GM04504 (cell line): Measurements from ENCODE around the gene PPP4R3C.
"Not testable (repeated sequence)": the region's sequence is repeated elsewhere in the genome, so short reads cannot be mapped to it uniquely, and the experiment has no call there.

Source experiments
- DNase-seq: peaks from one replicate; pipeline ENCODE4 v3.0.0-alpha.2; 2012; ENCODE audit warnings: low read depth

Gene PPP4R3C

GRCh38 chrX:27463187-27463586 is at the start of gene PPP4R3C:
Gene PPP4R3C (minus strand): TSS chrX:27463341. CDS start chrX:27463296, 45 bp downstream.
- DNase-seq: no peak

GRCh38 chrX:27491397-27491796 is 28.3 kb upstream of the PPP4R3C start:
- DNase-seq: no peak

- DNase-seq: no peak
Observed at GRCh38 chrX:27466051-27466450, 2.9 kb upstream of the PPP4R3C start.

- no peak for DNase-seq
Observed at GRCh38 chrX:27465036-27465435, 1.9 kb upstream of the PPP4R3C start.

- not testable (repeated sequence) for DNase-seq
Observed at GRCh38 chrX:27459129-27459528, 4.0 kb downstream of the PPP4R3C start.

- DNase-seq: not testable (repeated sequence)
Observed at GRCh38 chrX:27458544-27458943, 4.6 kb downstream of the PPP4R3C start.

GRCh38 chrX:27451324-27451723 is 11.8 kb downstream of the PPP4R3C start:
- no peak for DNase-seq

GRCh38 chrX:27446423-27446822 is 16.7 kb downstream of the PPP4R3C start:
- no peak for DNase-seq

GRCh38 chrX:27445438-27445837 is 17.7 kb downstream of the PPP4R3C start:
- no peak for DNase-seq

GRCh38 chrX:27444093-27444908 is 18.8 kb downstream of the PPP4R3C start:
- no peak for DNase-seq

- not testable (repeated sequence) for DNase-seq
Observed at GRCh38 chrX:27442392-27442791, 20.7 kb downstream of the PPP4R3C start.

GRCh38 chrX:27439771-27440170 is 23.4 kb downstream of the PPP4R3C start:
- DNase-seq: no peak

GRCh38 chrX:27438937-27439336 is 24.2 kb downstream of the PPP4R3C start:
- DNase-seq: no peak

- no peak for DNase-seq
Observed at GRCh38 chrX:27435031-27435430, 28.1 kb downstream of the PPP4R3C start.
